Keratinocyte (primary cell): ENCODE data around the gene DUSP3. TPM values are rescaled to one million over a fixed set of nuclear protein-coding genes. Genes with fewer than 3 reads are reported as not detected.

Experiments
- DNase-seq: peaks from one replicate; pipeline ENCODE4 v3.0.0-alpha.2; 2011; ENCODE audit warnings: low read depth, missing footprints, low spot score
- FAIRE-seq: peaks from 2 replicates; lab custom pipeline; 2011; peaks lifted over from hg19 to GRCh38; lab: Jason Lieb, UNC
- H2AFZ ChIP-seq: 2 replicates; pipeline ENCODE4 v1.6.0; 2012; ENCODE audit warnings: low read length, control low read depth, inconsistent platforms; ENCODE audit not compliant: control insufficient read depth
- H3K27ac ChIP-seq: 2 replicates; pipeline ENCODE4 v1.5.1; 2011; ENCODE audit warnings: low read length; ENCODE audit not compliant: control insufficient read depth, insufficient read depth
- H3K27me3 ChIP-seq: 3 replicates; pipeline ENCODE4 v1.6.0; 2011; ENCODE audit warnings: low read length; ENCODE audit not compliant: control insufficient read depth, insufficient read depth; ENCODE audit errors: extremely low read depth
- H3K36me3 ChIP-seq, 2 experiments: 2 replicates in 1 of 2; 3 replicates in 1 of 2; pipeline ENCODE4 v1.5.1; 2011; ENCODE audit warnings: low read length in 2 of 2, mild to moderate bottlenecking in 1 of 2; ENCODE audit not compliant: control insufficient read depth in 2 of 2, insufficient read depth in 2 of 2; ENCODE audit errors: extremely low read depth in 1 of 2
- H3K4me1 ChIP-seq: 3 replicates; pipeline ENCODE4 v1.5.1; 2011; ENCODE audit warnings: low read length; ENCODE audit not compliant: control insufficient read depth, insufficient read depth; ENCODE audit errors: extremely low read depth
- H3K4me2 ChIP-seq: 3 replicates; pipeline ENCODE4 v1.6.0; 2011; ENCODE audit warnings: low read depth, low read length; ENCODE audit not compliant: control insufficient read depth, insufficient read depth; ENCODE audit errors: extremely low read depth
- H3K4me3 ChIP-seq, 3 experiments: fragments of 200-600 bp in 1 of 3; sonication (generic) in 1 of 3; 2 replicates in 2 of 3; 3 replicates in 1 of 3; pipeline ENCODE4 v1.5.1; 2011 to 2016; ENCODE audit warnings: low read length in 3 of 3, mild to moderate bottlenecking in 3 of 3, control low read depth in 2 of 3, inconsistent platforms in 1 of 3, low read depth in 1 of 3, mixed read lengths in 1 of 3, mixed run types in 1 of 3, moderate library complexity in 1 of 3; ENCODE audit not compliant: control insufficient read depth in 2 of 3, insufficient read depth in 2 of 3; ENCODE audit errors: extremely low read depth in 1 of 3
- H3K79me2 ChIP-seq: 2 replicates; pipeline ENCODE4 v1.6.0; 2012; ENCODE audit warnings: low read length; ENCODE audit not compliant: control insufficient read depth, insufficient read depth
- H3K9ac ChIP-seq: 3 replicates; pipeline ENCODE4 v1.6.0; 2011; ENCODE audit warnings: low read length; ENCODE audit not compliant: control insufficient read depth, insufficient read depth; ENCODE audit errors: extremely low read depth
- H3K9me1 ChIP-seq: 3 replicates; pipeline ENCODE4 v1.6.0; 2011; ENCODE audit warnings: low read length; ENCODE audit not compliant: control insufficient read depth, insufficient read depth; ENCODE audit errors: extremely low read depth
- H3K9me3 ChIP-seq: 2 replicates; pipeline ENCODE4 v1.5.1; 2012; ENCODE audit warnings: low read depth, low read length; ENCODE audit not compliant: control insufficient read depth
- H4K20me1 ChIP-seq: 3 replicates; pipeline ENCODE4 v1.6.0; 2011; ENCODE audit warnings: low read length; ENCODE audit not compliant: control insufficient read depth, insufficient read depth; ENCODE audit errors: extremely low read depth
- EZH2 ChIP-seq: IDR thresholded peaks from one replicate; pipeline ENCODE4 v1.6.1; 2012; ENCODE audit warnings: inconsistent platforms, mild to moderate bottlenecking, low read length, moderate library complexity
- dilution Hi-C: fragments of 300-500 bp; cut with MboI; formaldehyde crosslinking; loops from one replicate; pipeline ENCODE4 v1.7.0; 2020; ENCODE audit warnings: low sequenced_read_pairs; ENCODE audit not compliant: extremely low pct_ligation_motif_present
- polyA plus RNA-seq, 5 experiments: library from polyadenylated mRNA; depleted of rRNA in 3 of 5; stranded (reverse) in 3 of 5; stranded (forward) in 1 of 5; unstranded in 1 of 5; fragments of >200 nt; gene quantifications; 1 replicate in 1 of 5; 2 replicates in 3 of 5; 3 replicates in 1 of 5; pipeline versions ENCODE4 v1.2.1 to v1.2.3, GENCODE V29; 2011 to 2012; ENCODE audit warnings: missing spikeins in 2 of 5, low read depth in 1 of 5, low replicate concordance in 1 of 5
- TF ChIP-seq, protein P1 (sequence below), 3 experiments: IDR thresholded peaks in 1 of 3; conservative IDR thresholded peaks in 1 of 3; optimal IDR thresholded peaks in 1 of 3; 2 replicates in 2 of 3; 3 replicates in 1 of 3; pipeline versions ENCODE3 to v1.5.1; 2011; ENCODE audit warnings: low read length in 3 of 3, mild to moderate bottlenecking in 3 of 3, moderate library complexity in 2 of 3, control low read depth in 1 of 3, inconsistent platforms in 1 of 3; ENCODE audit not compliant: insufficient read depth in 2 of 3; ENCODE audit errors: extremely low read depth in 1 of 3

The DUSP3 gene
- polyA plus RNA-seq, 1 donor (not counting 4 experiments of a cell fraction or from before 2014, with no cell fraction given): 39.2 TPM

GRCh38 chr17:43770957-43771356 is 7.8 kb downstream of the DUSP3 start:
- H3K4me3 ChIP-seq: no peak overlapping the region
- DNase-seq (no peak), FAIRE-seq (no peak)
- H2AFZ ChIP-seq: no peak overlapping the region
- H4K20me1 ChIP-seq: peaks cover 2% of the 10 kb centered on the region
- H3K36me3 ChIP-seq: peaks cover 30 to 39% of the 10 kb centered on the region in 2 experiments
- H3K4me2 ChIP-seq: no peak overlapping the region
- no peak for TF ChIP-seq EZH2
- TF ChIP-seq, protein P1, sequence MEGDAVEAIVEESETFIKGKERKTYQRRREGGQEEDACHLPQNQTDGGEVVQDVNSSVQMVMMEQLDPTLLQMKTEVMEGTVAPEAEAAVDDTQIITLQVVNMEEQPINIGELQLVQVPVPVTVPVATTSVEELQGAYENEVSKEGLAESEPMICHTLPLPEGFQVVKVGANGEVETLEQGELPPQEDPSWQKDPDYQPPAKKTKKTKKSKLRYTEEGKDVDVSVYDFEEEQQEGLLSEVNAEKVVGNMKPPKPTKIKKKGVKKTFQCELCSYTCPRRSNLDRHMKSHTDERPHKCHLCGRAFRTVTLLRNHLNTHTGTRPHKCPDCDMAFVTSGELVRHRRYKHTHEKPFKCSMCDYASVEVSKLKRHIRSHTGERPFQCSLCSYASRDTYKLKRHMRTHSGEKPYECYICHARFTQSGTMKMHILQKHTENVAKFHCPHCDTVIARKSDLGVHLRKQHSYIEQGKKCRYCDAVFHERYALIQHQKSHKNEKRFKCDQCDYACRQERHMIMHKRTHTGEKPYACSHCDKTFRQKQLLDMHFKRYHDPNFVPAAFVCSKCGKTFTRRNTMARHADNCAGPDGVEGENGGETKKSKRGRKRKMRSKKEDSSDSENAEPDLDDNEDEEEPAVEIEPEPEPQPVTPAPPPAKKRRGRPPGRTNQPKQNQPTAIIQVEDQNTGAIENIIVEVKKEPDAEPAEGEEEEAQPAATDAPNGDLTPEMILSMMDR (optimal IDR thresholded peaks at IDR 0.05 in 1 of 3, IDR thresholded peaks at IDR 0.05 in 1 of 3, conservative IDR thresholded peaks at IDR 0.05 in 1 of 3; ENCODE audit: extremely low read depth in 1 of 3, insufficient read depth in 2 of 3, low read length in 3 of 3): no peak
- no peak overlapping the region for H3K27ac ChIP-seq
- no peaks in the 10 kb centered on the region for H3K27me3 ChIP-seq
- no peaks in the 10 kb centered on the region for H3K9me3 ChIP-seq
- peaks cover 7% of the 10 kb centered on the region for H3K79me2 ChIP-seq
- H3K9me1 ChIP-seq: no peaks in the 10 kb centered on the region
- H3K4me1 ChIP-seq: no peaks in the 10 kb centered on the region
- dilution Hi-C loops: no loop called here
- no peak overlapping the region for H3K9ac ChIP-seq

DNA sequence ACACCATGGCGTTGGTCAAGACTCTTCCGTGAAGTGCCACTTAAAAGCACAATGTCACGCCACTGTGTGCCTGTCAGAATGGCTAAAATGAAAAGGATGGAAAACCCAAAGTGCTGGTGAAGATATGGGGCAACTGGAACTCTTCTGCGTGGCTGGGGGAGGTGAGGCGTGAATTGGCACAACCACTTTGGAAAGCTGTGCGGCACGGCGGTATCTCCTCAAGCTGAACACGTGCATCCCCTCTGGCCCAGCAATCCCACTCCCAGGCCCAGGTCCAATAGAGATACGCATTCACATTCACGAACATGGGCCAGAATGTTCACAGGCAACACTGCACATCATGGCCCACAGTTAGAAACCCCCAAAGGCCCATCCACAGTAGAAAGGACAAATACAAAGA is 8.9 kb downstream of the DUSP3 start:
- Histone ChIP-seq H3K36me3 (peaks cover 30 to 36% of the 10 kb centered on the region in 2 experiments), H3K79me2 (no peaks in the 10 kb centered on the region), H3K9me1 (no peaks in the 10 kb centered on the region), H3K4me3 (no peak overlapping the region), H3K27me3 (no peaks in the 10 kb centered on the region), H3K27ac (no peak overlapping the region), H3K9ac (no peak overlapping the region), H2AFZ (no peak overlapping the region), H3K9me3 (no peaks in the 10 kb centered on the region), H3K4me2 (no peak overlapping the region), H4K20me1 (peaks cover 2% of the 10 kb centered on the region), H3K4me1 (no peaks in the 10 kb centered on the region)
- no peak for TF ChIP-seq EZH2
- TF ChIP-seq, protein P1 (optimal IDR thresholded peaks at IDR 0.05 in 1 of 3, IDR thresholded peaks at IDR 0.05 in 1 of 3, conservative IDR thresholded peaks at IDR 0.05 in 1 of 3; ENCODE audit: extremely low read depth in 1 of 3, insufficient read depth in 2 of 3, low read length in 3 of 3): no peak
- DNase-seq (no peak), FAIRE-seq (no peak)
- dilution Hi-C loops: loop anchor here (5.0 kb wide), 1 partner anchor 73 kb away; no protein-coding TSS in a partner anchor
